ENCODE data around the gene IFT25.

DNA sequence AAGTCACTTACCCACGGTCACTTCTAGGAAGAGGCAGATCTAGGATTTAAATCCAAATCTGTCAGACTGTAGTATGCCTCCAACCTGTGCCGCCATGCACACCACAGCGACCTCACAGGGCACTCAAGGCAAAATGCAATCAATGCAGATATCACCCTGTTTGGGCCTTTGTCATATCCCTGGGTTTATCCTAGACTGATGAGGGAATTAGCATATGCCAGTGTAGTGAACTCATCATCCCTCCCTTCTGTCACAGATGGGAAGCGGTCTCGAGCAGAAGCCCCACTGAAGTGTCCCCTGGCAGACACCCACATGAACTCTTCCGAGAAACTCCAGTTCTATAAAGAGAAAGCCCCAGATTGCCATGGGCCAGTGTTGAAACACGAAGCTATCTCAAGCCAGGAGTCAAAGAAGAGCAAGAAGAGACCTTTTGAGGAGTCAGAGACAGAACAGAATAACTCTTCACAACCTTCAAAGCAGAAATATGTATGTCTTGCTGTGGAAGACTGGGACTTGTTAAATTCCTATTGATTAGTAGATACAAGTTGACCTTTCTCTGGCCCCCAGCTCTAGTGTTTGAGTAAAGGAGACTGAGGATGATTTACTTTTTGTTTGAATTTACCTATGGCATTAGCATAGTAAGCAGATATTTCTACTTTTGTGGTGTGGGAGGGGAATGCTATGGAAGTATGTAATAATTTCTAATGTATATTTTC is 22.1 kb upstream of the IFT25 start:
- no peak for TF ChIP-seq POLR2AphosphoS5 (IDR thresholded peaks at IDR 0.05)
- TF ChIP-seq, protein P1, sequence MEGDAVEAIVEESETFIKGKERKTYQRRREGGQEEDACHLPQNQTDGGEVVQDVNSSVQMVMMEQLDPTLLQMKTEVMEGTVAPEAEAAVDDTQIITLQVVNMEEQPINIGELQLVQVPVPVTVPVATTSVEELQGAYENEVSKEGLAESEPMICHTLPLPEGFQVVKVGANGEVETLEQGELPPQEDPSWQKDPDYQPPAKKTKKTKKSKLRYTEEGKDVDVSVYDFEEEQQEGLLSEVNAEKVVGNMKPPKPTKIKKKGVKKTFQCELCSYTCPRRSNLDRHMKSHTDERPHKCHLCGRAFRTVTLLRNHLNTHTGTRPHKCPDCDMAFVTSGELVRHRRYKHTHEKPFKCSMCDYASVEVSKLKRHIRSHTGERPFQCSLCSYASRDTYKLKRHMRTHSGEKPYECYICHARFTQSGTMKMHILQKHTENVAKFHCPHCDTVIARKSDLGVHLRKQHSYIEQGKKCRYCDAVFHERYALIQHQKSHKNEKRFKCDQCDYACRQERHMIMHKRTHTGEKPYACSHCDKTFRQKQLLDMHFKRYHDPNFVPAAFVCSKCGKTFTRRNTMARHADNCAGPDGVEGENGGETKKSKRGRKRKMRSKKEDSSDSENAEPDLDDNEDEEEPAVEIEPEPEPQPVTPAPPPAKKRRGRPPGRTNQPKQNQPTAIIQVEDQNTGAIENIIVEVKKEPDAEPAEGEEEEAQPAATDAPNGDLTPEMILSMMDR (IDR thresholded peaks at IDR 0.05), result no peak
- no peak for TF ChIP-seq POLR2A (IDR thresholded peaks at IDR 0.05)
